Measurements from ENCODE around the gene HHIP. TPM values are rescaled to one million over a fixed set of nuclear protein-coding genes. Genes with fewer than 3 reads are reported as not detected.

The HHIP gene
- polyA plus RNA-seq, 3 donors = 2.2 to 4.2 (median 2.4) TPM

GRCh38 chr4:144701683-144702233, 55.8 kb downstream of the HHIP start:
- DNase-seq = no peak

DNA sequence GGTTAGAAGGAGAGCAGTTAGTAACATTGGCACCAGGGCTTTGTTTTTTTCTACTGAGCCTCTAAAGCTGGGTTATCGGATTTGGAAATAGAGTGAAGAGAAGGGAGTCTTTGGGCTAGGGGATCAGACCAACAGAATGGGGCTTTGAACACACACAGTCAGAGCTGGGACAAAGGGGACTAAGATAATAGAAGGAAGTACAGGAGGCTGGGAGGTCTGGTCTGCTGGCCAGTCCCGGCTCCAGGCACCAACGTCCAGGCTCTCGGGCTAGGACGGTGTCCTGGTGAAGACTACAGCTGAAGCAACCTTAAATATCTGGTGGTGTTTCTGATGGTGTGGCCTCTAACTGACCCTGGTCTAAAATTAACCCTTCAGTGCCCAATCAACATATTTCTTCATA, 57.5 kb downstream of the HHIP start:
- no peak for DNase-seq

- no peak for DNase-seq
Measured at GRCh38 chr4:144705601-144706590, 59.9 kb downstream of the HHIP start.

DNA sequence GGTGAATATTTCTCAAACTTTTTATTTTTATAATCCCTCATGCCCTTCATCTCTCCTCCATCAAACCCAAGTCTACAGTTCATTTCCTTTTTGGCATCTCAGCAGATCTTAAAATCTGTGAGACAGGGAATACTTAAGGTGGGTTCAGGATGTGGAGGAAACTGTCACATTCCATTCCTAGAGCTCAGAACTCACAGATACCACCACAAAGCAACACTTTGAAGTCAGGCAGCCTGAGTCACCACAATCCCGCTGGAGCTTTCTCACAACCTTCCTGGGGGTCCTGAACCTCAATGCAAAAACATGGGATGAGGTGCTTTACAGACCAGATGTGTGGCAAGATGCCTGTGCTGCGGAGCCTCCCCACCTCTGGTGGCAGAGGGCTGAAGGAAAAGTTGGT, 63.2 kb downstream of the HHIP start:
- no peak for DNase-seq

DNA sequence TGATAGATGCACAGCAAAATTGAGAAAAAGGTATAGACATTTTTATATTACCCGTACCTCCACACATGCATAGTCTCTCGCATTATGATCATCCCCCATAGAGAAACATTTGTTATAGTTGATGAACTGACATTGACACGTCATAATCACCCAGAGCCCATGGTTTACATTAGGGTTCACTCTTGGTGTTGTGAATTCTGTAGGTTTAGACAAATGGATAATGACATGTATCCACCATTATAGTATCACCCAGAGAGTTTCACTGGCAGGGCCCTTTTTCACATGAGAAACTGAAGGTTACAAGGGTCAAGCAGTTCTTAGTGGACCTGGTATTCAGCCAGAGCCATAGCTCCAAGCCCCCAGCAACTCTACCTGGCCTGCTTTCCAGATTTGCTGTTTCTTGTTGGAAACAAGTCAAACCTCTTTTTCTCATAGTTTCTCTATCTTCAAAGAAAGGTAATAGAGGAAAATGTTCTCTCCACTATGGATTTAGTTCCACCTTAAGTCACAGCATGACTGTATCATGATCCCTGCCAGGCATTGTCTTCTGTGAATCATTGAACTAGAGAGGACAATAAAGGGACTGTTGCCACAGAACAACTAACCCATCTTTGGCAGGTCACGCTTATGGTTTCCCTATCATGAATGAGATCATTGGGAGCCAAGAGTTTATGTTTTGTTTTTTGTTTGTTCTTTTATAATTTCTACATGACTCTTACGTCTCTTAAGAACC, 64.0 kb downstream of the HHIP start:
- no peak for DNase-seq

- DNase-seq = no peak
Measured at GRCh38 chr4:144710526-144710912, 64.6 kb downstream of the HHIP start.

DNA sequence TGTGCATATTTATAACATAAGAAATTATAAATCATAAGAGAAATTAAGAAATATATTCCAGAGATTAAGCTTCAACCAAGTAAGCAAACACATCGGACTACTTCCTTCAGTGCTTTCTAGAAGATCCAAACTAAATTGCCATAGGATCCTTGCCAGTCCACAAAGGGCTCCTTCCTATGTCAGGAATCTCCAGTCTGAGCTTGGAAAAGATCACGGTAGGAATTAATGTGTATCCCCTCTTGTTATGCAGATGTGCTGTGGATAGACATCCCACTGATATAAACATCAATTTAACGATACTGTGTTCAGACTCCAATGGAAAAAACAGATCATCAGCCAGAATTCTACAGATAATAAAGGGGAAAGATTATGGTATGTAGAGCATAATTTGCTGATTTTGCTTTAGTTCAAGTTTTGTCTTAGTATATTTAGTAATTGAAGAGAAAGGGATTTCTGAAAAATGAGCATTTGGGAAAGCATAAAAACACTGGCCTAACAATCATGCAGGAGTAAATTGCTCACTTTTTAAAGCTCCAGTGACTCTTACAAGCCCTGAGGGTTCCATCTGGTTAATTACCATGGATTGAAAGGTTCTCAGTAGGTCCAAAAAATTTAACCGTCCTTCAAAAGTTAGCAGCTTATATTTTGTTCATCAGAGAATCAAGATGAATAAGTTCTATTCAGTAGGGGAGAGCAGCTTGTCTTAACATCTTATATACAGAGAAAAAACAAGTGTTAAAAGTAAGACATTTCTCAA, 65.9 kb downstream of the HHIP start:
- no peak for DNase-seq

DNA sequence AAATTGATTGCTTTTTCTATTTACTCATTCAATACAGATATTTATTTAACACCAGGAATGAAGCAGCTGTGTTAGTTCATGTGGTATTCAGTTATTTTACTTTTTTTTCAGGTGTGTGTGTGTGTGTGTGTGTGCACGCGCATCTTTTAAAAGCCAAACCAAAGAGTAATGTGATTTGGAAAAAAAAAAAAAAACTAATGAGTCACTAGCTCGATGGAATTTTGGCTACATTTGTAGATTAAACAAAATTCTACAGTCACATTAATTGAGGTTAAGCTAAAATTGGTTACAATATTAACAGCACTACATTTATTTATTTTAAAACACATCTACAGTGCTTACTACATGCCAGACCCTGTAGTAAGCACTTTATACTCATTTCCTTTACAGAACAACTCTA, 66.8 kb downstream of the HHIP start:
- DNase-seq = no peak

DNA sequence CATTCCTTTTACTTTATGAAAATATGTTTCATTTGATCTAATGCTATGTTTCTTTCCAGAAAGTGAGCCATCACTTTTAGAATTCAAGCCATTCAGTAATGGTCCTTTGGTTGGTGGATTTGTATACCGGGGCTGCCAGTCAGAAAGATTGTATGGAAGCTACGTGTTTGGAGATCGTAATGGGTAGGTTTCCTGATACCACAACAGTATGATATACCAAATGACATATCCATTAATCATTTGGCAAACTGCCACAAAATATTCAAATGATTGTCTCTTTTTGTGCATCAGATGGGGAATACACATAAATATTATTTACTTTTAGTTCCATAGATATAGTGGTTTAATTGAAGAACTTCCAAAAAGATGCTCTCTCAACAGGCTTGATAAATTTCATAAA, 68.2 kb downstream of the HHIP start:
- DNase-seq = no peak

- DNase-seq = no peak
Measured at GRCh38 chr4:144715230-144715629, 69.3 kb downstream of the HHIP start.

DNA sequence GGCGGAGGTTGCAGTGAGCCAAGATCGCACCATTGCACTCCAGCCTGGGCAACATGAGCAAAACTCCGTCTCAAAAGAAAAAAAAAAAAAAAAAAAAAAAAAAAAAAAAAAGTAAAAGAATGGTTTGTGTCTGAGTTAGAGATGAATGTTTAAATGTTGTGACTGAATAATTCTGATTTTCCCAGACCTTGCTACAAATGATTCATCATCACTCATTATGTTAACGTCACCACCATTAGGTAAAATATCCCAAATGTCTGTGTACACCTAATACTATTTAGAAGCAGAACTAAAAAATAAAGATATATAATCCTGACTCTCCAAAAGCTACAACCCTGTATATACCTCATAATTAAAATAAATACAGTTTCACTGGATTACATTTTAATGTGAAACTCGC, 70.8 kb downstream of the HHIP start:
- DNase-seq = no peak

DNA sequence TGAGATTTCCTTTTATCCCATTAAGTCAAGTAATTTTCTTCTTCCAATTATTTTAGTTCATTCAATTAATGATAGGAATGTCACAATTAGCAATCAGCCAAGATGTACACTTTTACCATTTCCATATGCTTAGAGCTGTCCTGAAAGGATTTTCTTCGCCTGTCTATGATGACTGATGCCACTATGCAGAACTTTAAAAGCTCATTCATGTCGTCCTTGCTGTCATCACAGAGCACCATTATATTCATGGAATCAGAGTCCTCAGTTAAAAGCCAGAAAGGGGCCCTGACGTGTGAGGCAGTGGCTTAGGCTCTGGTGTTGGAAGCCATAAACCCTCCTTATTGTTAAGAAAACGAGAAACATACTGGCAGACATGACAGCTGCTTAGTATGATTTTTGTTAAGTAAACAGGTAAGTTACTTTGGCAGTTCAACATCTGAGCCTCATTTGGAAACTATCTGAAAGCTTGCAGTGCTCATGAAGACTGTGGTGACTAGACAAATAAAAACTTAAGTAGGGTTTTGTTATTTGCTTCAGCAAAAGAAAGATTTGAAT, 73.1 kb downstream of the HHIP start:
- DNase-seq = no peak

GRCh38 chr4:144720491-144720890, 74.5 kb downstream of the HHIP start:
- DNase-seq = no peak

- DNase-seq = no peak
Measured at GRCh38 chr4:144721994-144722393, 76.0 kb downstream of the HHIP start.

GRCh38 chr4:144723471-144723870, 77.5 kb downstream of the HHIP start:
- DNase-seq = no peak

DNA sequence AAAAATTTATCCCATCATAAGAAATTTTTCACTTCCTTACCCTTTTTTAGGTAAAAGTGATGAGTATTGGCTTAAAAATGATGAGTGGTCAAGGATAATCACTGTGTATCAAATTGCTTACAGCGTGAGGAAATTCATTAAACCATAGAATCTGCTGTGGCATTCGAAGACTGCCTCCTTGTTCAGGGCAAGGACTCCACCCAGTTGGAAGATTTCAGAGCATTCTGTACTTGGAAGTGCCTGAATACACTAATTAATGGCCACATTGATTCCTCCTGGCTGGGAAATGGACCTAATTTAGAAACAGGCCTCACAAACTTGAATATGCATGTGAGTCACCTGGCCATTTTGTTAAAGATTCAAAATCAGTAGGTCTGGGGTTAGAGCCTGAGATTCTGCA, 83.2 kb downstream of the HHIP start:
- no peak for DNase-seq

GRCh38 chr4:144732584-144733428, 86.8 kb downstream of the HHIP start:
- DNase-seq = no peak

DNA sequence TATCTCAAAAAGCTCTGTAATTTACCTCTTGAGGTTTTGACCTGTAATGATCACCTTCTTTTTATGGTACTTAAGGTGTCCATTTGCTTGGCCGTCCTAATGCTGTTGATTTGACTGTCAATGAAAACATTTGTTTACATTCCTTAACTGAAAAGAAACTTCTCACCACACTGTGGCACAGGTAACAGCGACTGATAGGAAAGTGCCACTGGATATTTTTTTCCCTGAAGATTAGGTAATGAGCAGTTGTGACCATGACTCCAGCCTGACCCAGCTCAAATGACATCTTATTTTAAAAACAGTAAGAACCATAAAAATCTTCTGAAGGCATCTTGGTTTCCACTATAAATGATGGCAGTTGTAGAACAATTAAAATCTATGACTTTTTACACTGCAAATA, 87.6 kb downstream of the HHIP start:
- DNase-seq = no peak

- DNase-seq = no peak
Measured at GRCh38 chr4:144734522-144734921, 88.6 kb downstream of the HHIP start.

GRCh38 chr4:144738649-144739048, 92.7 kb downstream of the HHIP start:
- DNase-seq = no peak

- no peak for DNase-seq
Measured at GRCh38 chr4:144739511-144740033, 93.6 kb downstream of the HHIP start.
